Right cardiac atrium (tissue), 5 donors: ENCODE measurements around the gene IL22RA2. TPM values are rescaled to one million over a fixed set of nuclear protein-coding genes. Genes with fewer than 3 reads are reported as not detected.
"Not testable (repeated sequence)": the region's sequence is repeated elsewhere in the genome, so short reads cannot be mapped to it uniquely, and the experiment has no call there.

Experiments
- ATAC-seq, 2 donors: fragments of 200-7000 bp; cut with Tn5 transposase; one replicate each; pipeline versions ENCODE4 v1.8.0 to v1.9.1; 2020; ENCODE audit warnings: moderate library complexity in 2 of 2, mild to moderate bottlenecking in 1 of 2
- DNase-seq, 3 donors: peaks; one replicate each; pipeline ENCODE4 v3.0.0-alpha.2; 2020
- H3K27ac ChIP-seq: one replicate; pipeline ENCODE4 v1.5.1; 2013; ENCODE audit warnings: mild to moderate bottlenecking, low read length, control low read depth, moderate library complexity
- H3K27me3 ChIP-seq: one replicate; pipeline ENCODE4 v1.6.1; 2013; ENCODE audit not compliant: control insufficient read depth, insufficient read depth
- H3K4me1 ChIP-seq: one replicate; pipeline ENCODE4 v1.6.1; 2013; ENCODE audit warnings: low read length; ENCODE audit not compliant: control insufficient read depth, insufficient read depth
- H3K4me3 ChIP-seq: one replicate; pipeline ENCODE4 v1.5.1; 2013; ENCODE audit warnings: low read length, control low read depth
- H3K9me3 ChIP-seq: one replicate; pipeline ENCODE4 v1.6.1; 2013; ENCODE audit warnings: low read length; ENCODE audit not compliant: control insufficient read depth
- WGBS: extraction: QIAGEN DNeasy Blood & Tissue Kit; methylation state at CpG from one replicate; pipeline ENCODE4 v1.1.7; 2013; 5-methylcytosine and 5-hydroxymethylcytosine counted together
- intact Hi-C, 4 donors: fragments of 100-400 bp; cut with DNase I; formaldehyde crosslinking; loops; one replicate each; pipeline versions ENCODE4 v1.11.0 to v1.14.0; 2022 to 2023
- polyA plus RNA-seq: library from polyadenylated mRNA; stranded (reverse); fragments of 200-250 nt; gene quantifications from one replicate; pipeline ENCODE4 v1.2.3, GENCODE V29; 2013
- total RNA-seq, 4 donors: library from RNA; stranded (reverse); fragmentation: NEBNext Ultra II Directional; extraction: Animal tissue kit (Norgen Biotek cat#: 25700); gene quantifications; one replicate each; pipeline ENCODE4 v1.2.1, GENCODE V29; 2021
- donor health status: healthy with polysubstance abuse.
- donor health status: DM: no; HTN: yes; CAD: no.
- donor health status: DM: no; HTN: no; CAD: no.
- donor health status: DM: no; HTN: yes; CAD: no; lungs with severe emphysema.
- donor health status: DM: yes; HTN: yes; CAD: no.

IL22RA2 gene
- total and polyA plus RNA-seq, 5 donors, result 0.05 to 0.14 (median 0.10) TPM; not detected in 1

DNA sequence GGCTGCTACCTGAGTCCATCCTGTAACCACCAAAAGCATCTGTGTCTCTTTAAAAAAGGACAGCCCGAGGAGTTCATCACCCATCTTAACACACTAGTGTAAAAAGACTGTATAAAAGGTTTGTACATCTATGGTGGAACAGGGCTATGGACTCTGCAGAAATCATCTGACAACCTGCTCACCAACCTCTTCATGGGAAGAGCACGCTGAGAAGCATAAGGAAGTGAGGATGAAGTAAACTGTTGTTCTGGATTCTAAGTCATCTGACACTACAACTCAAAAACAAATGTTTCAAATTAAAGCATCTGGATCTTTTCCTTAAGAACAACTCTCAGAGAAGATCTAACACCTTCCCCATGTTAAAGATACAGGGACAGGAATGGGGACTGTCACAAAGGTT is 40.4 kb upstream of the IL22RA2 start:
- intact Hi-C loops, result loop anchor here in 1 of 4 donors (10.0 kb wide), 2 partner anchors 51 to 119 kb away; no protein-coding TSS in a partner anchor
- Histone ChIP-seq H3K4me1 (peaks cover 16% of the 10 kb centered on the region), H3K4me3 (peak overlapping the region; percentile 83), H3K9me3 (no peaks in the 10 kb centered on the region), H3K27me3 (no peaks in the 10 kb centered on the region), H3K27ac (peak overlapping the region; percentile 94)
- 25% methylated on average over 2 of the region's 2 CpGs for WGBS
- ATAC-seq (no peak), DNase-seq (no peak)

- ATAC-seq (peak; percentile 30 to 63), DNase-seq (no peak)
- Histone ChIP-seq H3K27ac (peak overlapping the region; percentile 94), H3K9me3 (no peaks in the 10 kb centered on the region), H3K4me1 (peaks cover 20% of the 10 kb centered on the region), H3K27me3 (no peaks in the 10 kb centered on the region), H3K4me3 (peak overlapping the region; percentile 83)
- intact Hi-C loops, result loop anchor here in 1 of 4 donors (10.0 kb wide), 2 partner anchors 51 to 119 kb away; no protein-coding TSS in a partner anchor
- 5% methylated on average over 4 of the region's 4 CpGs for WGBS
These were observed 39.9 kb upstream of the IL22RA2 start for GRCh38 chr6:137213331-137213740.

GRCh38 chr6:137211910-137212309 is 38.5 kb upstream of the IL22RA2 start:
- ATAC-seq (no peak), DNase-seq (no peak)
- Histone ChIP-seq H3K27ac (peak overlapping the region; percentile 57), H3K4me3 (no peak overlapping the region), H3K9me3 (no peaks in the 10 kb centered on the region), H3K27me3 (no peaks in the 10 kb centered on the region), H3K4me1 (peaks cover 22% of the 10 kb centered on the region)
- intact Hi-C loops, result loop anchor here in 1 of 4 donors (10.0 kb wide), 2 partner anchors 53 to 117 kb away; no protein-coding TSS in a partner anchor
- 92% methylated on average over 3 of the region's 3 CpGs for WGBS

- DNase-seq (no peak), ATAC-seq (peak; percentile 60 to 81)
- Histone ChIP-seq H3K27me3 (no peaks in the 10 kb centered on the region), H3K27ac (no peak overlapping the region), H3K4me1 (peaks cover 22% of the 10 kb centered on the region), H3K9me3 (no peaks in the 10 kb centered on the region), H3K4me3 (no peak overlapping the region)
- intact Hi-C loops, result loop anchor here in 1 of 4 donors (10.0 kb wide), 2 partner anchors 54 to 116 kb away; no protein-coding TSS in a partner anchor
These were observed 37.5 kb upstream of the IL22RA2 start for GRCh38 chr6:137210903-137211302.

GRCh38 chr6:137208279-137208678 is 34.8 kb upstream of the IL22RA2 start:
- intact Hi-C loops, result no loop called here
- Histone ChIP-seq H3K9me3 (no peaks in the 10 kb centered on the region), H3K4me1 (peaks cover 18% of the 10 kb centered on the region), H3K27me3 (no peaks in the 10 kb centered on the region), H3K4me3 (no peak overlapping the region), H3K27ac (no peak overlapping the region)
- DNase-seq, result no peak
- no peak for ATAC-seq
- WGBS, result 97% methylated on average over 7 of the region's 7 CpGs

- WGBS, result 74% methylated on average over 3 of the region's 3 CpGs
- H3K9me3 ChIP-seq, H3K27me3 ChIP-seq, ATAC-seq, H3K27ac ChIP-seq, H3K4me3 ChIP-seq, DNase-seq, intact Hi-C loops: not testable (repeated sequence)
- H3K4me1 ChIP-seq, result peaks cover 18% of the 10 kb centered on the region
These were observed 34.0 kb upstream of the IL22RA2 start for GRCh38 chr6:137207457-137207856.

GRCh38 chr6:137206577-137206976 is 33.1 kb upstream of the IL22RA2 start:
- DNase-seq (no peak), ATAC-seq (no peak)
- 1% methylated on average over 1 of the region's 1 CpG for WGBS
- Histone ChIP-seq H3K4me1 (peaks cover 15% of the 10 kb centered on the region), H3K27ac (no peak overlapping the region), H3K9me3 (no peaks in the 10 kb centered on the region), H3K27me3 (no peaks in the 10 kb centered on the region), H3K4me3 (no peak overlapping the region)
- intact Hi-C loops, result no loop called here

DNA sequence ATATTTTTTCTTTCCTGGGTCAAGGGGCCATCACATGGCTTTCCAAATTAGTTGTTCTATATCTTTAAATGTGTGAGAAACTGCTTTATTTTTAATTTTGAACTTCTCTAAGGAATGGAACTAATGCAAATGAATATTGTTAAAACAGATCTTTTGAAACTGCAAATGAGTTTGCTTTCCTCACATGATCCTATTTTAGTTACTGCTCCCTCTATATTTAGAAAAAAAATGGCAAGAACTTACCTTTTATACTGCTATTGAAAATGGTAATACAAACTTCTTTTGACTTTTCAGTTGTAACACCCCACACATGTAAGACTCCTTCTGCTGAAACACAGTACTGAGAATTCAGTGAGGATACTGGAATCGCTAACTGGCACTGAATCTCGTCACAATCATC is 29.8 kb upstream of the IL22RA2 start:
- H3K9me3 ChIP-seq, result no peaks in the 10 kb centered on the region
- no peak overlapping the region for H3K27ac ChIP-seq
- ATAC-seq, result no peak
- H3K4me1 ChIP-seq, result peaks cover 3% of the 10 kb centered on the region
- DNase-seq, result no peak
- WGBS, result 96% methylated on average over 2 of the region's 2 CpGs
- H3K4me3 ChIP-seq, result no peak overlapping the region
- intact Hi-C loops, result no loop called here
- H3K27me3 ChIP-seq, result no peaks in the 10 kb centered on the region

GRCh38 chr6:137202078-137202477 is 28.6 kb upstream of the IL22RA2 start:
- peaks cover 1% of the 10 kb centered on the region for H3K4me1 ChIP-seq
- ATAC-seq (peak; percentile 75 to 81), DNase-seq (peak in 2 of 3 donors; percentile 56 to 70)
- H3K27me3 ChIP-seq, result no peaks in the 10 kb centered on the region
- intact Hi-C loops, result no loop called here
- WGBS, result 73% methylated on average over 6 of the region's 6 CpGs
- H3K4me3 ChIP-seq, result no peak overlapping the region
- no peak overlapping the region for H3K27ac ChIP-seq
- no peaks in the 10 kb centered on the region for H3K9me3 ChIP-seq

- no peak overlapping the region for H3K4me3 ChIP-seq
- 97% methylated on average over 1 of the region's 1 CpG for WGBS
- H3K27me3 ChIP-seq, result no peaks in the 10 kb centered on the region
- H3K9me3 ChIP-seq, result no peaks in the 10 kb centered on the region
- intact Hi-C loops, result no loop called here
- DNase-seq (no peak), ATAC-seq (no peak)
- no peak overlapping the region for H3K27ac ChIP-seq
- H3K4me1 ChIP-seq, result peaks cover 1% of the 10 kb centered on the region
These were observed 27.6 kb upstream of the IL22RA2 start for GRCh38 chr6:137201006-137201405.

DNA sequence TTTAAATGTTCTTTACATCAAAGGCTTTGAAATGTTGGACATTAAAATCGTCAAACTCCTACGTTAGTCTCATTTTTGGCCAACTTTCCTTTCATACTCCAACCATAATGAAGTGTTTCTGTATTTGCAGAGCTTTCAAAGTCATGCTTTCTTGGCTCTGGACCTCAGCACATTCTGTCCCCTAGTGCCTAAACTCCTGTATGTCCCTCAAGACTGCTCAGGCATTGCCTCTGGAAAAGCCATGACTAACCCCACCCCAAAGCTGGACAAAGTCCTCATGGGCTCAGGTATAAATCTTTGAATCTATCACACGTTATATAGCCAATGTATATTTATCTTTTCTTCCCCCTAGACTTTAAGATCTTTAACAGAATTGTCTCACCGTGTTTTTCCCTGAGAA is 26.8 kb upstream of the IL22RA2 start:
- no peak overlapping the region for H3K27ac ChIP-seq
- DNase-seq, result no peak
- intact Hi-C loops, result no loop called here
- no peak for ATAC-seq
- H3K9me3 ChIP-seq, result no peaks in the 10 kb centered on the region
- WGBS, result 91% methylated on average over 4 of the region's 4 CpGs
- H3K4me3 ChIP-seq, result no peak overlapping the region
- H3K27me3 ChIP-seq, result no peaks in the 10 kb centered on the region
- peaks cover 2% of the 10 kb centered on the region for H3K4me1 ChIP-seq
